SU-DHL-6 (cell line): ENCODE results near the gene LIN7B.

Source experiments
- H2AFZ ChIP-seq: fragments of 200-600 bp; sonication (generic); 2 replicates; pipeline ENCODE4 v1.6.1; 2014; ENCODE audit warnings: low read depth, mild to moderate bottlenecking, moderate library complexity, mixed read lengths, antibody characterized with exemption, low read length; ENCODE audit not compliant: severe bottlenecking
- H3F3A ChIP-seq: fragments of 200-600 bp; shearing (Covaris generic); 2 replicates; pipeline ENCODE4 v1.6.0; 2016; ENCODE audit warnings: antibody characterized with exemption, mild to moderate bottlenecking; ENCODE audit not compliant: insufficient read depth
- H3K27ac ChIP-seq: fragments of 200-600 bp; sonication (generic); 2 replicates; pipeline ENCODE4 v1.5.1; 2016; ENCODE audit warnings: low read depth, mild to moderate bottlenecking, low read length, moderate library complexity, mixed read lengths
- H3K27me3 ChIP-seq: fragments of 200-600 bp; sonication (generic), shearing (Covaris generic); 2 replicates; pipeline ENCODE4 v1.6.0; 2014; ENCODE audit warnings: mild to moderate bottlenecking, low read length
- H3K36me3 ChIP-seq: fragments of 200-600 bp; sonication (generic); 2 replicates; pipeline ENCODE4 v1.6.1; 2014; ENCODE audit warnings: mild to moderate bottlenecking, low read length, mixed read lengths
- H3K4me2 ChIP-seq: fragments of 300-600, 200-600 bp; shearing (Covaris generic), sonication (generic); 2 replicates; pipeline ENCODE4 v1.6.0; 2014; ENCODE audit warnings: low read length, low read depth, mild to moderate bottlenecking; ENCODE audit not compliant: poor library complexity, severe bottlenecking
- H3K4me3 ChIP-seq: fragments of 200-600 bp; sonication (generic); 2 replicates; pipeline ENCODE4 v1.5.1; 2014; ENCODE audit warnings: antibody characterized with exemption, low read length, mild to moderate bottlenecking, mixed read lengths; ENCODE audit not compliant: insufficient read depth, poor library complexity, severe bottlenecking
- H3K79me2 ChIP-seq: fragments of 200-600 bp; sonication (generic); 2 replicates; pipeline ENCODE4 v1.6.1; 2014; ENCODE audit warnings: mild to moderate bottlenecking, low read length, moderate library complexity; ENCODE audit not compliant: insufficient read depth
- H3K9ac ChIP-seq: fragments of 200-600 bp; sonication (generic); 2 replicates; pipeline ENCODE4 v1.7.0; 2014; ENCODE audit warnings: mild to moderate bottlenecking, low read length
- H3K9me2 ChIP-seq: fragments of 200-600 bp; sonication (generic); replicated peaks from 2 replicates; pipeline ENCODE4 v1.6.1; 2014; ENCODE audit warnings: low read length; ENCODE audit not compliant: insufficient read depth
- H3K9me3 ChIP-seq: fragments of 200-600 bp; sonication (generic); 2 replicates; pipeline ENCODE4 v1.6.1; 2014; ENCODE audit warnings: low read length, mixed read lengths; ENCODE audit not compliant: insufficient read depth
- H4K20me1 ChIP-seq: fragments of 200-600 bp; sonication (generic); 2 replicates; pipeline ENCODE4 v1.6.1; 2014; ENCODE audit warnings: low read depth, mild to moderate bottlenecking, antibody characterized with exemption, low read length, moderate library complexity, mixed read lengths
- CTCF ChIP-seq: fragments of 200-600 bp; sonication (generic); IDR thresholded peaks from one replicate; pipeline ENCODE4 v1.5.1; 2017; ENCODE audit warnings: antibody characterized with exemption, mild to moderate bottlenecking, low read length, moderate library complexity; ENCODE audit not compliant: insufficient read depth, poor library complexity, severe bottlenecking
- EZH2phosphoT487 ChIP-seq: fragments of 200-600 bp; sonication (generic), shearing (Covaris generic); conservative IDR thresholded peaks from 2 replicates; pipeline ENCODE4 v1.6.1; 2018; ENCODE audit warnings: mild to moderate bottlenecking, antibody characterized with exemption, low read length, moderate library complexity, mixed read lengths

Gene LIN7B

DNA sequence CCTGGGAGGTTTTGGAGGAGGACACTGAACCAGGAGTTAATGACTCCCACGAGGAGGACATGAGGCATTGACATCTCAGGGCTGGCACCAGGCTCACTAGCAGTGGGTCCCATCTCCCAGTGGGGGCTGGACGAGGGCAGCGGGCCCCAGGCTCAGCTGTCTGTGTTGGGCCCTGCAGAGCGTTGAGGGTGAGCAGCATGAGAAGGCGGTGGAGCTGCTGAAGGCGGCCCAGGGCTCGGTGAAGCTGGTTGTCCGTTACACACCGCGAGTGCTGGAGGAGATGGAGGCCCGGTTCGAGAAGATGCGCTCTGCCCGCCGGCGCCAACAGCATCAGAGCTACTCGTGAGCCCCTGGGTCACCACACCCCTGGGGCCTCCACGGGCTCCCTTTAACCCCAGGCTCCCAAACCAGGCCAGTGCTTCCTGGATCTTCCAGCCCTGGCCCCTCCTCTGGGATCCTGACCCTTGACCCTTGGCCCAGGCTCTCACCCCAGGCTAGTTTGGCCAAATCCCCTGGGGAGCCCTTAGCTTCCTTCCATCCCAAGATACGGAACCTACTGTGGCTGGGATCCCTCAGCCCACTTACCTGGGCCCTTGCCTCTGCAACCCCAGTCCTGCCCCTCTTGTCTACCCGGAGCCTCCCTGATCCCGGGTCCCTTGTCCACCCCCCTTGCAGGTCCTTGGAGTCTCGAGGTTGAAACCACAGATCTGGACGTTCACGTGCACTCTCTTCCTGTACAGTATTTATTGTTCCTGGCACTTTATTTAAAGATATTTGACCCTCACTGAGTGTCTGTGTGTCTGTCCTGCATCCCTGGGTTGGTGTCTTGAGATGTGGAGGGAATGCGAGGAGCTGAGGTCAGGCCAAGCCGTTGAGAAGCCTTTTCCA is 3.8 kb downstream of the LIN7B start:
- no peaks in the 10 kb centered on the region for H4K20me1 ChIP-seq
- H3K36me3 ChIP-seq = no peaks in the 10 kb centered on the region
- H3K4me2 ChIP-seq = peak overlapping the region; percentile 89
- peak overlapping the region; percentile 65 for H3K27ac ChIP-seq
- peaks cover 7% of the 10 kb centered on the region; the same call in 1 of the 2 replicates for H3F3A ChIP-seq
- no peak for TF ChIP-seq EZH2phosphoT487
- no peak for TF ChIP-seq CTCF
- H3K9ac ChIP-seq = peak overlapping the region; percentile 74
- peak overlapping the region; percentile 66 for H3K4me3 ChIP-seq
- H3K27me3 ChIP-seq = no peaks in the 10 kb centered on the region
- H3K9me3 ChIP-seq = no peaks in the 10 kb centered on the region
- no peaks in the 10 kb centered on the region for H3K9me2 ChIP-seq
- H2AFZ ChIP-seq = peak overlapping the region; percentile 25
- no peaks in the 10 kb centered on the region for H3K79me2 ChIP-seq

- H3K4me2 ChIP-seq = peak within 1 kb of the TSS; percentile 89
- no peaks in the 10 kb centered on the region for H3K9me2 ChIP-seq
- H3K36me3 ChIP-seq = no peaks in the 10 kb centered on the region
- no peaks in the 10 kb centered on the region for H3K27me3 ChIP-seq
- peaks cover 7% of the 10 kb centered on the region; the same call in 1 of the 2 replicates for H3F3A ChIP-seq
- no peaks in the 10 kb centered on the region for H3K9me3 ChIP-seq
- H2AFZ ChIP-seq = peak within 1 kb of the TSS; percentile 55
- TF ChIP-seq EZH2phosphoT487 (no peak), CTCF (no peak)
- H4K20me1 ChIP-seq = no peaks in the 10 kb centered on the region
- peak within 1 kb of the TSS; percentile 65 for H3K27ac ChIP-seq
- peak within 1 kb of the TSS; percentile 66 for H3K4me3 ChIP-seq
- H3K9ac ChIP-seq = peak within 1 kb of the TSS; percentile 74
- H3K79me2 ChIP-seq = no peaks in the 10 kb centered on the region
Observed at GRCh38 chr19:49118565-49119410, 4.6 kb downstream of the LIN7B start, which contains the start of gene C19orf73. C19orf73 (minus strand) TSS chr19:49119143; CDS start chr19:49119022, 121 bp downstream.

DNA sequence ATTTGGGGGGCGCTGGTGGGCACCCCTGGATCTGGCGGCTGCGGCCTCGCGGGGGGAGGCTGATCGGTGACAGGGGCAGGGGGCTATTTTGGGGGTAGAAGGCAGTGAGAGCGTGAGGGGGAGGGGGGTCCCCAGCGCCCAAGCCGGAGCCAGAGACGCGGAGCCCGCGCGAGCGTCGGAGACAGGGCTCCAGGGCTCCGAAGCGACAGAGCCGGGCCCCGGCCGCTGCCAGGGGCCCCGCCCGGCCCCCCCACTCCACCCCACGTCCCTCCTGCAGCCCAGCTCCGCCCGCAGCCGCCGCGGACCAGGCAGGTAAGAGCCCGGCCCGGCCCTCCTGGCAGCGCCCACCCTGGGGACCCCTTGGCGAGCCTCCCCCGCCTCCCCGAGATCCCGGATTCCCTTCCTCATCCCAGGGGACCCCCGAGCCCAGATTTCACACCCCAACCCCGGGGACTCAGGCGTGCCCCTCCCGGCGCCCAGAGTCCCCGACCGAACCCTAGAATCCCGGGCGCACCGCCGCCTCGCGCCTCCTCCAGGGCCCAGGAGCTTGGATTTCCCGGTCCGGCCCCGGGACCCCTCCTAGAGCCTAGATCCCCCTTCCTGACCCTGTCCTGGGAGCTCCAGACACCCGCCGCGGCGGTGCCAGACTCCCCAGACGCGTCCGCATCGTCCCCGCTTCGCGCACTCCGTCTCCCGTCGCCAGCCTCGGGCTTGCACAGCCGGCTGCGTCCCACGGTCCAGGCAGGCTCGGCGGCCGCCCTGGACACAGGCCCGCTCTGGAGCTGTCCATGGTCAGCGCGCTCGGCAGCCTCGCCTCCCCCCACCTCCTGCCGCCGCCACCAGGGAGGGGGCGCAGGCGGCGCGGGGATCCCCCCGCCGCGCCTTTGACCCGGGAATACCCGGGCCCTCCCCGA is 5.5 kb downstream of the LIN7B start, which contains the start of gene PPFIA3:
Gene PPFIA3 (plus strand): TSS at position 134 of the 914 bp plus-strand sequence. CDS start 8,330 bp downstream, outside the sequence.
- peak within 1 kb of the TSS; percentile 74 for H3K9ac ChIP-seq
- H4K20me1 ChIP-seq = no peaks in the 10 kb centered on the region
- H3K9me3 ChIP-seq = no peaks in the 10 kb centered on the region
- H3K36me3 ChIP-seq = no peaks in the 10 kb centered on the region
- peaks cover 7% of the 10 kb centered on the region; the same call in 1 of the 2 replicates for H3F3A ChIP-seq
- no peaks in the 10 kb centered on the region for H3K9me2 ChIP-seq
- peak within 1 kb of the TSS; percentile 89 for H3K4me2 ChIP-seq
- peak within 1 kb of the TSS; percentile 66 for H3K4me3 ChIP-seq
- H2AFZ ChIP-seq = peak within 1 kb of the TSS; percentile 55
- TF ChIP-seq CTCF = no peak
- TF ChIP-seq EZH2phosphoT487 = no peak
- H3K27ac ChIP-seq = peak within 1 kb of the TSS; percentile 65
- no peaks in the 10 kb centered on the region for H3K27me3 ChIP-seq
- no peaks in the 10 kb centered on the region for H3K79me2 ChIP-seq
